ENCODE measurements around the gene ZSCAN5B. TPM values are rescaled to one million over a fixed set of nuclear protein-coding genes. Genes with fewer than 3 reads are reported as not detected.
"Not testable (repeated sequence)": the region's sequence is repeated elsewhere in the genome, so short reads cannot be mapped to it uniquely, and the experiment has no call there.

The ZSCAN5B gene
- total and polyA plus RNA-seq, 8 donors = 0.14 to 0.22 (median 0.21) TPM; not detected in 4

- ATAC-seq (no peak), DNase-seq (no peak)
- H3K4me3 ChIP-seq = no peak overlapping the region
- no peaks in the 10 kb centered on the region for H3K4me1 ChIP-seq
- no peaks in the 10 kb centered on the region for H3K9me3 ChIP-seq
- H3K27me3 ChIP-seq = no peaks in the 10 kb centered on the region
- H3K36me3 ChIP-seq = no peaks in the 10 kb centered on the region
- H3K27ac ChIP-seq = no peak overlapping the region
- no peak for TF ChIP-seq CTCF (IDR thresholded peaks at IDR 0.05)
- intact Hi-C loops (cut with DNase I) = no loop called here
Measured at GRCh38 chr19:56189785-56190184, 7.8 kb downstream of the ZSCAN5B start.

- ATAC-seq (no peak), DNase-seq (no peak)
- TF ChIP-seq CTCF (IDR thresholded peaks at IDR 0.05) = no peak
- intact Hi-C loops (cut with DNase I) = loop anchor here in 1 of 2 donors (10.0 kb wide), 1 partner anchor 73 kb away; no protein-coding TSS in a partner anchor
- no peak overlapping the region for H3K4me3 ChIP-seq
- H3K27me3 ChIP-seq = peaks cover 6 to 44% of the 10 kb centered on the region in 2 donors
- no peaks in the 10 kb centered on the region for H3K9me3 ChIP-seq
- H3K4me1 ChIP-seq = no peaks in the 10 kb centered on the region
- no peaks in the 10 kb centered on the region for H3K36me3 ChIP-seq
- H3K27ac ChIP-seq = no peak overlapping the region
Measured at GRCh38 chr19:56177564-56178243, 19.9 kb downstream of the ZSCAN5B start.

- Histone ChIP-seq H3K9me3 (no peaks in the 10 kb centered on the region), H3K27ac (no peak overlapping the region), H3K4me3 (no peak overlapping the region), H3K27me3 (peaks cover 6 to 39% of the 10 kb centered on the region in 2 donors), H3K4me1 (peaks cover 0 to 3% of the 10 kb centered on the region in 2 donors), H3K36me3 (no peaks in the 10 kb centered on the region)
- no peak for TF ChIP-seq CTCF (IDR thresholded peaks at IDR 0.05)
- intact Hi-C loops (cut with DNase I) = loop anchor here in 1 of 2 donors (10.0 kb wide), 1 partner anchor 72 kb away; no protein-coding TSS in a partner anchor
- DNase-seq = no peak
- no peak for ATAC-seq
Measured at GRCh38 chr19:56176881-56177280, 20.7 kb downstream of the ZSCAN5B start.

- ATAC-seq, DNase-seq, H3K4me3 ChIP-seq, H3K27ac ChIP-seq, H3K4me1 ChIP-seq, H3K9me3 ChIP-seq, H3K36me3 ChIP-seq: not testable (repeated sequence)
- intact Hi-C loops (cut with DNase I) = loop anchor here in 1 of 2 donors (10.0 kb wide), 1 partner anchor 72 kb away; no protein-coding TSS in a partner anchor
- peaks cover 6 to 37% of the 10 kb centered on the region in 2 donors for H3K27me3 ChIP-seq
Measured at GRCh38 chr19:56176310-56176709, 21.3 kb downstream of the ZSCAN5B start.

GRCh38 chr19:56175861-56176307 is 21.7 kb downstream of the ZSCAN5B start, which contains the start of gene GALP:
Gene GALP, plus strand, starts transcription at chr19:56176008. Its CDS starts 1,101 bp downstream, at chr19:56177109.
- peaks cover 6 to 37% of the 10 kb centered on the region in 2 donors for H3K27me3 ChIP-seq
- not testable (repeated sequence) for DNase-seq, H3K4me1 ChIP-seq, H3K9me3 ChIP-seq, H3K36me3 ChIP-seq, H3K4me3 ChIP-seq, H3K27ac ChIP-seq, ATAC-seq
- intact Hi-C loops (cut with DNase I) = loop anchor here in 1 of 2 donors (10.0 kb wide), 1 partner anchor 71 kb away; no protein-coding TSS in a partner anchor

GRCh38 chr19:56174550-56174949 is 23.0 kb downstream of the ZSCAN5B start:
- Histone ChIP-seq H3K4me3 (no peak overlapping the region), H3K27ac (no peak overlapping the region), H3K9me3 (no peaks in the 10 kb centered on the region), H3K36me3 (no peaks in the 10 kb centered on the region), H3K27me3 (peaks cover 6 to 37% of the 10 kb centered on the region in 2 donors), H3K4me1 (peaks cover 0 to 6% of the 10 kb centered on the region in 2 donors)
- intact Hi-C loops (cut with DNase I) = loop anchor here in 1 of 2 donors (5.0 to 10.0 kb wide), 2 partner anchors 70 to 97 kb away; no protein-coding TSS in a partner anchor
- no peak for ATAC-seq
- no peak for DNase-seq
- no peak for TF ChIP-seq CTCF (IDR thresholded peaks at IDR 0.05)

Measured in left lung (tissue), 10 donors.